H1 (cell line): ENCODE data around the gene DDX18.

Experiments
- BCL11A ChIP-seq, 2 experiments: IDR thresholded peaks; one replicate each; pipeline ENCODE4 v1.6.1; 2011; ENCODE audit warnings: low read depth in 2 of 2, low read length in 2 of 2, mild to moderate bottlenecking in 2 of 2
- CBX8 ChIP-seq: fragments of 300-800, 300-1000 bp; sonication (generic); IDR thresholded peaks from 2 replicates; pipeline ENCODE4 v1.7.1; 2016; ENCODE audit warnings: low read depth, low read length, borderline replicate concordance
- CREB1 ChIP-seq: IDR thresholded peaks from 2 replicates; pipeline ENCODE4 v1.6.1; 2012; ENCODE audit warnings: inconsistent platforms
- EP300 ChIP-seq, 2 experiments: IDR thresholded peaks; 1 replicate in 1 of 2; 2 replicates in 1 of 2; pipeline ENCODE4 v1.6.1; 2011 to 2012; ENCODE audit warnings: low read depth in 2 of 2, low read length in 2 of 2, mild to moderate bottlenecking in 2 of 2, borderline replicate concordance in 1 of 2, inconsistent platforms in 1 of 2, moderate library complexity in 1 of 2
- JUND ChIP-seq: IDR thresholded peaks from 2 replicates; pipeline ENCODE4 v1.6.1; 2011; ENCODE audit warnings: mild to moderate bottlenecking, improper control_type of control experiment, low read length
- POLR2A ChIP-seq, 2 experiments: IDR thresholded peaks; 1 replicate in 1 of 2; 2 replicates in 1 of 2; pipeline ENCODE4 v1.6.1; 2011; ENCODE audit warnings: low read depth in 2 of 2, low read length in 2 of 2, mild to moderate bottlenecking in 2 of 2; ENCODE audit errors: control extremely low read depth in 1 of 2
- POLR2AphosphoS5 ChIP-seq: IDR thresholded peaks from 2 replicates; pipeline ENCODE4 v1.6.1; 2011; ENCODE audit warnings: low read depth, low read length
- RFX5 ChIP-seq: IDR thresholded peaks from 2 replicates; pipeline ENCODE4 v1.6.1; 2011; ENCODE audit warnings: low read depth, low read length, improper control_type of control experiment, borderline replicate concordance
- TAF1 ChIP-seq: IDR thresholded peaks from 2 replicates; pipeline ENCODE4 v1.6.1; 2011; ENCODE audit warnings: mild to moderate bottlenecking, low read depth, low read length
- TBP ChIP-seq: IDR thresholded peaks from 2 replicates; pipeline ENCODE4 v1.6.1; 2011; ENCODE audit warnings: low read depth, low read length, improper control_type of control experiment
- TCF12 ChIP-seq: IDR thresholded peaks from 2 replicates; pipeline ENCODE4 v1.6.1; 2011; ENCODE audit warnings: low read depth, mild to moderate bottlenecking, low read length
- TF ChIP-seq, protein P1 (sequence below), 3 experiments: IDR thresholded peaks; 1 replicate in 2 of 3; 2 replicates in 1 of 3; pipeline versions ENCODE4 v1.5.1 to v1.6.1; 2011; ENCODE audit warnings: low read length in 3 of 3, mild to moderate bottlenecking in 3 of 3, inconsistent platforms in 2 of 3, low read depth in 1 of 3, moderate library complexity in 1 of 3; ENCODE audit not compliant: insufficient read depth in 1 of 3; ENCODE audit errors: control extremely low read depth in 1 of 3
- TF ChIP-seq, protein P2 (sequence below): IDR thresholded peaks from 2 replicates; pipeline ENCODE4 v1.6.1; 2012; ENCODE audit warnings: low read length, inconsistent platforms

DNA sequence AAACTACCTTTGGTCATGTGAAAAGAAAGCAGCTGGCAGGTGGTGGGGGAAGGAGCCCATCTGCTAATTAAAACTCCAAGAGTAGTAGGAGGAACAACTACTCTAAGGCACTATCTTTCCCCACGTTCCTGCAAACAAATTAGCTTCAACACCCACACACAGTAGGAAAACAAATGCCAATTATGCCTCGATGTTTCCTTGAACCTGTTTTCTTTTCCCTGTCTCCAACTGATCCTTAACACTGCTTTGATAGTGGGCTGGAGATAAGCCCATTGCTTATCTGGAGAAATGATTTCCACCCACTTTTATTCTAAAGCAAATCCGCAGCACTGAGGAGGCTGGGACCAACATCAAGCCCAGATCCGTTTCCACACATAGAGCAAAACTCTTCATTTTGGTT is 36.0 kb downstream of the DDX18 start:
- TF ChIP-seq, protein P1, sequence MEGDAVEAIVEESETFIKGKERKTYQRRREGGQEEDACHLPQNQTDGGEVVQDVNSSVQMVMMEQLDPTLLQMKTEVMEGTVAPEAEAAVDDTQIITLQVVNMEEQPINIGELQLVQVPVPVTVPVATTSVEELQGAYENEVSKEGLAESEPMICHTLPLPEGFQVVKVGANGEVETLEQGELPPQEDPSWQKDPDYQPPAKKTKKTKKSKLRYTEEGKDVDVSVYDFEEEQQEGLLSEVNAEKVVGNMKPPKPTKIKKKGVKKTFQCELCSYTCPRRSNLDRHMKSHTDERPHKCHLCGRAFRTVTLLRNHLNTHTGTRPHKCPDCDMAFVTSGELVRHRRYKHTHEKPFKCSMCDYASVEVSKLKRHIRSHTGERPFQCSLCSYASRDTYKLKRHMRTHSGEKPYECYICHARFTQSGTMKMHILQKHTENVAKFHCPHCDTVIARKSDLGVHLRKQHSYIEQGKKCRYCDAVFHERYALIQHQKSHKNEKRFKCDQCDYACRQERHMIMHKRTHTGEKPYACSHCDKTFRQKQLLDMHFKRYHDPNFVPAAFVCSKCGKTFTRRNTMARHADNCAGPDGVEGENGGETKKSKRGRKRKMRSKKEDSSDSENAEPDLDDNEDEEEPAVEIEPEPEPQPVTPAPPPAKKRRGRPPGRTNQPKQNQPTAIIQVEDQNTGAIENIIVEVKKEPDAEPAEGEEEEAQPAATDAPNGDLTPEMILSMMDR (IDR thresholded peaks at IDR 0.05; ENCODE audit: control extremely low read depth in 1 of 3, insufficient read depth in 1 of 3, low read depth in 1 of 3, low read length in 3 of 3): no peak
- TF ChIP-seq POLR2A (IDR thresholded peaks at IDR 0.05; ENCODE audit: control extremely low read depth in 1 of 2, low read depth in 2 of 2, low read length in 2 of 2) (no peak), CBX8 (no peak), BCL11A (IDR thresholded peaks at IDR 0.05; ENCODE audit: low read depth in 2 of 2, low read length in 2 of 2) (no peak), POLR2AphosphoS5 (no peak), JUND (no peak), CREB1 (no peak), TCF12 (no peak), TAF1 (no peak), EP300 (IDR thresholded peaks at IDR 0.05; ENCODE audit: borderline replicate concordance in 1 of 2, low read depth in 2 of 2, low read length in 2 of 2) (no peak), RFX5 (no peak), TBP (no peak)
- TF ChIP-seq, protein P2, sequence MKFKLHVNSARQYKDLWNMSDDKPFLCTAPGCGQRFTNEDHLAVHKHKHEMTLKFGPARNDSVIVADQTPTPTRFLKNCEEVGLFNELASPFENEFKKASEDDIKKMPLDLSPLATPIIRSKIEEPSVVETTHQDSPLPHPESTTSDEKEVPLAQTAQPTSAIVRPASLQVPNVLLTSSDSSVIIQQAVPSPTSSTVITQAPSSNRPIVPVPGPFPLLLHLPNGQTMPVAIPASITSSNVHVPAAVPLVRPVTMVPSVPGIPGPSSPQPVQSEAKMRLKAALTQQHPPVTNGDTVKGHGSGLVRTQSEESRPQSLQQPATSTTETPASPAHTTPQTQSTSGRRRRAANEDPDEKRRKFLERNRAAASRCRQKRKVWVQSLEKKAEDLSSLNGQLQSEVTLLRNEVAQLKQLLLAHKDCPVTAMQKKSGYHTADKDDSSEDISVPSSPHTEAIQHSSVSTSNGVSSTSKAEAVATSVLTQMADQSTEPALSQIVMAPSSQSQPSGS: no peak
